Ureter (tissue), 1 donor: ENCODE measurements around the gene UQCRC2. TPM values are rescaled to one million over a fixed set of nuclear protein-coding genes. Genes with fewer than 3 reads are reported as not detected.
"Not testable (repeated sequence)": the region's sequence is repeated elsewhere in the genome, so short reads cannot be mapped to it uniquely, and the experiment has no call there.

Experiments used
- DNase-seq: peaks from one replicate; pipeline ENCODE4 v3.0.0-alpha.2; 2020; ENCODE audit warnings: low spot score
- total RNA-seq: library from RNA; stranded (reverse); gene quantifications from one replicate; pipeline ENCODE4 v1.2.4, GENCODE V29; 2023
- donor health status: DM: yes; HTN: yes; CAD: no.

Gene UQCRC2
- total RNA-seq, 1 donor from 2014 or later: 283 TPM

GRCh38 chr16:22010902-22011301 is 57.7 kb downstream of the UQCRC2 start:
- no peak for DNase-seq

- no peak for DNase-seq
These were observed 59.1 kb downstream of the UQCRC2 start for GRCh38 chr16:22012241-22012640.

GRCh38 chr16:22013486-22013885 is 60.3 kb downstream of the UQCRC2 start:
- no peak for DNase-seq

- no peak for DNase-seq
These were observed 61.2 kb downstream of the UQCRC2 start for GRCh38 chr16:22014271-22014873.

- no peak for DNase-seq
These were observed 63.8 kb downstream of the UQCRC2 start for GRCh38 chr16:22016927-22017326.

- DNase-seq: no peak
These were observed 65.4 kb downstream of the UQCRC2 start for GRCh38 chr16:22018559-22018958.

GRCh38 chr16:22022151-22022550 is 69.0 kb downstream of the UQCRC2 start:
- DNase-seq: no peak

GRCh38 chr16:22023505-22023904 is 70.3 kb downstream of the UQCRC2 start:
- DNase-seq: no peak

GRCh38 chr16:22024785-22025184 is 71.6 kb downstream of the UQCRC2 start:
- not testable (repeated sequence) for DNase-seq

- DNase-seq: no peak
These were observed 74.5 kb downstream of the UQCRC2 start for GRCh38 chr16:22027633-22028032.

- no peak for DNase-seq
These were observed 76.5 kb downstream of the UQCRC2 start for GRCh38 chr16:22029632-22030031.

- no peak for DNase-seq
These were observed 77.1 kb downstream of the UQCRC2 start for GRCh38 chr16:22030087-22030812.

- DNase-seq: no peak
These were observed 78.4 kb downstream of the UQCRC2 start for GRCh38 chr16:22031483-22032083.

Other genes with a start within 250 kb of the UQCRC2 start
- 469 TPM for gene NPIPB4, start 95.6 kb upstream of the UQCRC2 start, total RNA-seq
- not detected for gene PDZD9, start 47.8 kb downstream of the UQCRC2 start, total RNA-seq
- gene MOSMO, start 54.8 kb downstream of the UQCRC2 start, total RNA-seq: 19.7 TPM
- 0.31 TPM for gene VWA3A, start 139.2 kb downstream of the UQCRC2 start, total RNA-seq
- gene SDR42E2, start 209.1 kb downstream of the UQCRC2 start, total RNA-seq: 0.18 TPM